HepG2 (cell line): ENCODE measurements around the gene CUL7. TPM values are rescaled to one million over a fixed set of nuclear protein-coding genes. Genes with fewer than 3 reads are reported as not detected.

Experiments
- EP300 ChIP-seq, 3 experiments: sonication (generic) in 1 of 3; formaldehyde crosslinking in 1 of 3; IDR thresholded peaks; 2 replicates each; pipeline versions ENCODE4 v1.5.1 to v1.6.1; 2011 to 2020; ENCODE audit warnings: low read depth in 2 of 3, low read length in 2 of 3, borderline replicate concordance in 1 of 3, improper control_type of control experiment in 1 of 3, mild to moderate bottlenecking in 1 of 3, missing genetic modification reagents in 1 of 3, moderate library complexity in 1 of 3
- MAFG ChIP-seq: sonication (generic); formaldehyde crosslinking; IDR thresholded peaks from 2 replicates; pipeline ENCODE4 v1.5.1; 2020; ENCODE audit warnings: mild to moderate bottlenecking, missing genetic modification reagents
- SOX13 ChIP-seq, 3 experiments: fragments of 450-650 bp in 1 of 3; sonication (generic) in 1 of 3; formaldehyde crosslinking in 1 of 3; IDR thresholded peaks in 2 of 3; conservative IDR thresholded peaks in 1 of 3; 2 replicates each; pipeline versions ENCODE4 v1.5.0 to v1.6.1; 2016 to 2020; ENCODE audit warnings: antibody characterized with exemption in 1 of 3, mild to moderate bottlenecking in 1 of 3, missing compliant biosample characterization in 1 of 3, missing genetic modification reagents in 1 of 3, moderate library complexity in 1 of 3
- ZHX1 ChIP-seq: sonication (generic); formaldehyde crosslinking; IDR thresholded peaks from 2 replicates; pipeline ENCODE4 v1.8.1; 2022; ENCODE audit warnings: low read depth, mild to moderate bottlenecking, missing genetic modification reagents
- ZNF205 ChIP-seq: IDR thresholded peaks from 2 replicates; pipeline ENCODE4 v1.6.1; 2018; ENCODE audit warnings: missing biosample characterization, missing genetic modification reagents
- ZNF224 ChIP-seq: sonication (generic); formaldehyde crosslinking; IDR thresholded peaks from 2 replicates; pipeline ENCODE4 v1.5.0; 2020; ENCODE audit warnings: mild to moderate bottlenecking, missing genetic modification reagents
- ZNF367 ChIP-seq: sonication (generic); formaldehyde crosslinking; IDR thresholded peaks from 2 replicates; pipeline ENCODE4 v1.4.0; 2020; ENCODE audit warnings: missing genetic modification reagents, borderline replicate concordance
- polyA plus RNA-seq, 8 experiments: library from polyadenylated mRNA; depleted of rRNA in 3 of 8; stranded (reverse) in 7 of 8; unstranded in 1 of 8; fragments of >200 nt; fragmentation: Illumina TruSeq in 4 of 8; extraction: Trizol in 4 of 8; gene quantifications; 2 replicates each; pipeline versions ENCODE4 v1.2.1 to v1.2.3, GENCODE V29; 2011 to 2016; ENCODE audit warnings: low read depth in 4 of 8, missing spikeins in 1 of 8, mixed read lengths in 1 of 8; ENCODE audit not compliant: insufficient read depth in 1 of 8
- total RNA-seq, 5 experiments: library from RNA; depleted of rRNA; stranded (reverse); fragments of >200 nt; fragmentation: Illumina TruSeq; extraction: Trizol; gene quantifications; 2 replicates each; pipeline ENCODE4 v1.2.3, GENCODE V29; 2016; ENCODE audit warnings: low read depth in 1 of 5
- TF ChIP-seq, protein P1 (sequence below): sonication (generic); formaldehyde crosslinking; IDR thresholded peaks from 2 replicates; pipeline ENCODE4 v1.4.0; 2020; ENCODE audit warnings: mild to moderate bottlenecking, missing genetic modification reagents
- TF ChIP-seq, protein P2 (sequence below): sonication (generic); formaldehyde crosslinking; IDR thresholded peaks from one replicate; pipeline ENCODE4 v1.5.1; 2020; ENCODE audit warnings: mild to moderate bottlenecking, missing genetic modification reagents; ENCODE audit errors: not compliant biosample characterization

Gene CUL7
- total and polyA plus RNA-seq, 2 of the 13 experiments (the other 11 are each of a cell fraction or from before 2014, with no cell fraction given): 32.0 to 60.7 TPM

GRCh38 chr6:43021270-43022047, 32.2 kb downstream of the CUL7 start, which contains the start of gene RRP36 (continued):
- TF ChIP-seq ZHX1 (CRISPR knock-in tag) (peak; percentile 81; the same call in 1 of the 2 replicates), ZNF224 (CRISPR knock-in tag) (0 out of 2 replicates have a peak, but pooled peaks have one; percentile 36), ZNF367 (CRISPR knock-in tag) (peak; percentile 78; the same call in 1 of the 2 replicates), MAFG (CRISPR knock-in tag) (no peak), ZNF205 (CRISPR knock-in tag) (peak; percentile 96), SOX13 (IDR thresholded peaks at IDR 0.05) (no peak), SOX13 (CRISPR knock-in tag; conservative IDR thresholded peaks at IDR 0.05 in 1 of 2, IDR thresholded peaks at IDR 0.05 in 1 of 2) (peak in 1 of 2 experiments; percentile 31; a peak in 2 of 4 replicates), EP300 (IDR thresholded peaks at IDR 0.05; ENCODE audit: low read depth in 2 of 2, low read length in 2 of 2) (no peak), EP300 (CRISPR knock-in tag; IDR thresholded peaks at IDR 0.05; ENCODE audit: borderline replicate concordance) (no peak)
- TF ChIP-seq, protein P1, sequence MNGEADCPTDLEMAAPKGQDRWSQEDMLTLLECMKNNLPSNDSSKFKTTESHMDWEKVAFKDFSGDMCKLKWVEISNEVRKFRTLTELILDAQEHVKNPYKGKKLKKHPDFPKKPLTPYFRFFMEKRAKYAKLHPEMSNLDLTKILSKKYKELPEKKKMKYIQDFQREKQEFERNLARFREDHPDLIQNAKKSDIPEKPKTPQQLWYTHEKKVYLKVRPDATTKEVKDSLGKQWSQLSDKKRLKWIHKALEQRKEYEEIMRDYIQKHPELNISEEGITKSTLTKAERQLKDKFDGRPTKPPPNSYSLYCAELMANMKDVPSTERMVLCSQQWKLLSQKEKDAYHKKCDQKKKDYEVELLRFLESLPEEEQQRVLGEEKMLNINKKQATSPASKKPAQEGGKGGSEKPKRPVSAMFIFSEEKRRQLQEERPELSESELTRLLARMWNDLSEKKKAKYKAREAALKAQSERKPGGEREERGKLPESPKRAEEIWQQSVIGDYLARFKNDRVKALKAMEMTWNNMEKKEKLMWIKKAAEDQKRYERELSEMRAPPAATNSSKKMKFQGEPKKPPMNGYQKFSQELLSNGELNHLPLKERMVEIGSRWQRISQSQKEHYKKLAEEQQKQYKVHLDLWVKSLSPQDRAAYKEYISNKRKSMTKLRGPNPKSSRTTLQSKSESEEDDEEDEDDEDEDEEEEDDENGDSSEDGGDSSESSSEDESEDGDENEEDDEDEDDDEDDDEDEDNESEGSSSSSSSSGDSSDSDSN (CRISPR knock-in tag): peak; percentile 56
- TF ChIP-seq, protein P2, sequence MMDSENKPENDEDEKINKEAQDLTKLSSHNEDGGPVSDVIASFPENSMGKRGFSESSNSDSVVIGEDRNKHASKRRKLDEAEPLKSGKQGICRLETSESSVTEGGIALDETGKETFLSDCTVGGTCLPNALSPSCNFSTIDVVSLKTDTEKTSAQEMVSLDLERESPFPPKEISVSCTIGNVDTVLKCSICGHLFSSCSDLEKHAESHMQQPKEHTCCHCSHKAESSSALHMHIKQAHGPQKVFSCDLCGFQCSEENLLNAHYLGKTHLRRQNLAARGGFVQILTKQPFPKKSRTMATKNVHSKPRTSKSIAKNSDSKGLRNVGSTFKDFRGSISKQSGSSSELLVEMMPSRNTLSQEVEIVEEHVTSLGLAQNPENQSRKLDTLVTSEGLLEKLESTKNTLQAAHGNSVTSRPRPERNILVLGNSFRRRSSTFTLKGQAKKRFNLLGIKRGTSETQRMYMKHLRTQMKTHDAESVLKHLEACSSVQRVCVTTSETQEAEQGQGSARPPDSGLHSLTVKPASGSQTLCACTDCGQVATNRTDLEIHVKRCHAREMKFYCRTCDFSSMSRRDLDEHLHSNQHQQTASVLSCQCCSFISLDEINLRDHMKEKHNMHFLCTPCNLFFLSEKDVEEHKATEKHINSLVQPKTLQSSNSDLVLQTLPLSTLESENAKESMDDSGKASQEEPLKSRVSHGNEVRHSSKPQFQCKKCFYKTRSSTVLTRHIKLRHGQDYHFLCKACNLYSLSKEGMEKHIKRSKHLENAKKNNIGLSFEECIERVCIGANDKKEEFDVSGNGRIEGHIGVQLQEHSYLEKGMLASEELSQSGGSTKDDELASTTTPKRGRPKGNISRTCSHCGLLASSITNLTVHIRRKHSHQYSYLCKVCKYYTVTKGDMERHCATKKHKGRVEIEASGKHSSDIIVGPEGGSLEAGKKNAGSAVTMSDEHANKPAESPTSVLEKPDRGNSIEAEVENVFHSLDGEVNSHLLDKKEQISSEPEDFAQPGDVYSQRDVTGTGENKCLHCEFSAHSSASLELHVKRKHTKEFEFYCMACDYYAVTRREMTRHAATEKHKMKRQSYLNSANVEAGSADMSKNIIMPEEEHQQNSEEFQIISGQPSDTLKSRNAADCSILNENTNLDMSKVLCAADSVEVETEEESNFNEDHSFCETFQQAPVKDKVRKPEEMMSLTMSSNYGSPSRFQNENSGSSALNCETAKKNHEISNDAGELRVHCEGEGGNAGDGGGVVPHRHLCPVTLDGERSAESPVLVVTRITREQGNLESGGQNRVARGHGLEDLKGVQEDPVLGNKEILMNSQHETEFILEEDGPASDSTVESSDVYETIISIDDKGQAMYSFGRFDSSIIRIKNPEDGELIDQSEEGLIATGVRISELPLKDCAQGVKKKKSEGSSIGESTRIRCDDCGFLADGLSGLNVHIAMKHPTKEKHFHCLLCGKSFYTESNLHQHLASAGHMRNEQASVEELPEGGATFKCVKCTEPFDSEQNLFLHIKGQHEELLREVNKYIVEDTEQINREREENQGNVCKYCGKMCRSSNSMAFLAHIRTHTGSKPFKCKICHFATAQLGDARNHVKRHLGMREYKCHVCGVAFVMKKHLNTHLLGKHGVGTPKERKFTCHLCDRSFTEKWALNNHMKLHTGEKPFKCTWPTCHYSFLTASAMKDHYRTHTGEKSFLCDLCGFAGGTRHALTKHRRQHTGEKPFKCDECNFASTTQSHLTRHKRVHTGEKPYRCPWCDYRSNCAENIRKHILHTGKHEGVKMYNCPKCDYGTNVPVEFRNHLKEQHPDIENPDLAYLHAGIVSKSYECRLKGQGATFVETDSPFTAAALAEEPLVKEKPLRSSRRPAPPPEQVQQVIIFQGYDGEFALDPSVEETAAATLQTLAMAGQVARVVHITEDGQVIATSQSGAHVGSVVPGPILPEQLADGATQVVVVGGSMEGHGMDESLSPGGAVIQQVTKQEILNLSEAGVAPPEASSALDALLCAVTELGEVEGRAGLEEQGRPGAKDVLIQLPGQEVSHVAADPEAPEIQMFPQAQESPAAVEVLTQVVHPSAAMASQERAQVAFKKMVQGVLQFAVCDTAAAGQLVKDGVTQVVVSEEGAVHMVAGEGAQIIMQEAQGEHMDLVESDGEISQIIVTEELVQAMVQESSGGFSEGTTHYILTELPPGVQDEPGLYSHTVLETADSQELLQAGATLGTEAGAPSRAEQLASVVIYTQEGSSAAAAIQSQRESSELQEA: peak; percentile 71
